GM12801 (cell line): ENCODE results near the gene SGK1.

ENCODE experiments used
- TF ChIP-seq, protein P1 (sequence below): IDR thresholded peaks from one replicate; pipeline ENCODE4 v1.5.1; 2011; ENCODE audit warnings: control low read depth; ENCODE audit not compliant: insufficient read length; ENCODE audit errors: extremely low read depth

Gene SGK1

DNA sequence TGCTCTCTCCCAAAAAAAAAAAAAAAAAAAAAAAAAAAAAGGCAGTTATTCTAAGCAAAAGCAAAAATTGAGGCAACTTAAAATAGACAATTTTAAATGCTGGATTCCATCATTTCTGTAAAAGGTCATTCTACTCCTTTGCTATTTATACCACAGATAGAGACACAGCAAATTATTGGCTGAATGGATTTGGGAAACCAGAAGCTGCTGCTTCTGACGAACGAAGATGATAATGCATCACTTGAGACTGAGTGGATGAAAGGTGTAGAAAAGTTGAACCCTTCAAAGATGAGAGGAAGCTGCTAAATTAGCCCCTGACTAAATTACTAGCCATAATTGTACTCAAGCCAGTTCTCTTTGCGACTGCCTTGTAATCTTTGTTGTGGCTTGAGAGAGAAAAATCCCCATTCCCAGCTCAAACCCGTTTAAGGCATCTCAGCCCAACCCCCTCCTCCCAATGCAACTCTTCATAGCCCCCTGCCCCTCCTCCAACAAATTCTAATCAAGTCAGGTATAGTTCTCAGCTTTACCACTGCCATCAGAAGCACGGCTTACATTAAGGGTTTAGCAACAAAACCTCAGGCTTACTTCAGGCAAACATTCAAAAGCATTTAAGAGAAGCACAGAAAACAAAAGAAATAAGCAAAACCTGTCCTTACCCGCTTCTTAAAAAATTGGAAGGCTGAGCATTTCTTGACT is 1.0 kb downstream of the SGK1 start:
- TF ChIP-seq, protein P1, sequence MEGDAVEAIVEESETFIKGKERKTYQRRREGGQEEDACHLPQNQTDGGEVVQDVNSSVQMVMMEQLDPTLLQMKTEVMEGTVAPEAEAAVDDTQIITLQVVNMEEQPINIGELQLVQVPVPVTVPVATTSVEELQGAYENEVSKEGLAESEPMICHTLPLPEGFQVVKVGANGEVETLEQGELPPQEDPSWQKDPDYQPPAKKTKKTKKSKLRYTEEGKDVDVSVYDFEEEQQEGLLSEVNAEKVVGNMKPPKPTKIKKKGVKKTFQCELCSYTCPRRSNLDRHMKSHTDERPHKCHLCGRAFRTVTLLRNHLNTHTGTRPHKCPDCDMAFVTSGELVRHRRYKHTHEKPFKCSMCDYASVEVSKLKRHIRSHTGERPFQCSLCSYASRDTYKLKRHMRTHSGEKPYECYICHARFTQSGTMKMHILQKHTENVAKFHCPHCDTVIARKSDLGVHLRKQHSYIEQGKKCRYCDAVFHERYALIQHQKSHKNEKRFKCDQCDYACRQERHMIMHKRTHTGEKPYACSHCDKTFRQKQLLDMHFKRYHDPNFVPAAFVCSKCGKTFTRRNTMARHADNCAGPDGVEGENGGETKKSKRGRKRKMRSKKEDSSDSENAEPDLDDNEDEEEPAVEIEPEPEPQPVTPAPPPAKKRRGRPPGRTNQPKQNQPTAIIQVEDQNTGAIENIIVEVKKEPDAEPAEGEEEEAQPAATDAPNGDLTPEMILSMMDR: no peak

DNA sequence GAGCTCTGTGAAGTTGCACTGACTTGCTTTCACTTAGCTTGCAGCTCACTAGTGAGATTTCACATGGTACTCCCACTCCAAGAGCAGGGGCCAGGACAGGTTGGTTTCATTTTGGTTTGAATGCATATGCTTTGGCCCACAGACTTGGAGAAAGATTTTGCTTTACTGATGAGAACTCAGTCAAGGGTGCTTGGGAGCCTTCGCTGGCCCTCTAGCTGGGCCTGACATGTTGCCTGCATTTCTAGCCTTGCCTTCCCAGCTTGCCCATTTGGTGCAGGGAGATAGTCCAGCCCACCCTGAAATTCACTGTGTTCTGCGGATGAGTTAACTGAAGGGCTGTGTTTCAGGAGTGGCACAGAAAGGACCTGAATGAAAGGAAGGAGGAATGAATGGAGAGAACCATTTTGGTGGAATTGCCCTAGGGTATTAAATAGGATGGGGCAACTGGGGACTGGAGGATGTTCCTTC is 1.9 kb downstream of the SGK1 start:
- TF ChIP-seq, protein P1: no peak

DNA sequence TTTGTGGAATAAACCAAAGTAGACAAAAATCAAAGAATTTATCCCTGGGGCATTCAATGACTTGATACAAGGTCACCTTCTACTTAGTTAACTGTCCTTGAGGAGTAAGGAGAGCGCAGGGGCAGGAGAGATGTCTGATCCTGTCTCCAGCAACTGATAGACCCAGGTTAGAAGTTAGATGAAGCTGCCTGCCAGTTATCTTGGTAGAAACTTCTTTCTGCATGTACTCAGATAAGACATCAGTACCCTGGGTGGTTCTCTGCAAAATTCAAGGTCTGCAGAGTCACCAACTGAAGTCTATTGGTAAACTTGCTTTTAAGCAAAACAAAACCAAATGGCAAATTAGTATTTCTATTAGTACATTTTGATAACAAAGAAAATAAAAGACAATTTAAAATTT is 2.7 kb downstream of the SGK1 start:
- TF ChIP-seq, protein P1: no peak

DNA sequence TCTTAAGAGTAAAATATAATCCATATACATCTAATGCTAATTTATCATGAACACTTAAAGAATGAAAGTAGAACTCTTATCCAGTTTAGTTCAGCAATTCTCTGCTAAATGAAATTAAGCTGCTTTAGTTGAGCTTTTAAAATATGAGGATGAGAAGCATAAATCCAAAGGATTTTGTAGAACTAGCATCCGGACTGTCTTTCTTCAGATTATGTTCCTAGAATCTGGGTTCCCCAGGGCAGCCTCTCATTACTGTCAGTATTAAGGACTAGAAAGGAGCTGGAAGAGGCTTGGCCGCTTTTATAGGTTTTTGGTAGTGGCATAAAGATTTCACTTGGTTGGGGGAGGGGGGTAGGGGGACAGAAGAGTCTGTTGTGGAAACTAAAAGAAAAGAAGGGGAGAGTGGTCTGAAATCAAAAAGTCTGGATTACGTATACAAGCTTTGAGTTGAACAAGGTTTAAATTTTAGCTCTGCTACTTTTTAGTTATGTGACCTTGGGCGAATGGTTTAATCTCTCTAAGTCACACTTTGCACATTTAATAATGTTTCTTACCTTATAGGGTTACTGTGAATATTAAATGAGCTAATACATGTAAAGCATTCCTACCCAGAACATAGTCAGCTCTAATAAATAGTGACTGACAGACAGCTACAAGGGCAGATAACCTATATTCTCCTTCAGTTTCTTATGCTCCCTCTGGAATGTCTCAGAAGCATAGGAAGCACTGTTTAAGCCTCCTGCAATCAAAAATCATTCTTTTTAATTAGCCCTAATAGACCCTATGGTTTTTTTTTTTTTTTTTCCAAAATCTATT is 3.7 kb downstream of the SGK1 start:
- TF ChIP-seq, protein P1: no peak

DNA sequence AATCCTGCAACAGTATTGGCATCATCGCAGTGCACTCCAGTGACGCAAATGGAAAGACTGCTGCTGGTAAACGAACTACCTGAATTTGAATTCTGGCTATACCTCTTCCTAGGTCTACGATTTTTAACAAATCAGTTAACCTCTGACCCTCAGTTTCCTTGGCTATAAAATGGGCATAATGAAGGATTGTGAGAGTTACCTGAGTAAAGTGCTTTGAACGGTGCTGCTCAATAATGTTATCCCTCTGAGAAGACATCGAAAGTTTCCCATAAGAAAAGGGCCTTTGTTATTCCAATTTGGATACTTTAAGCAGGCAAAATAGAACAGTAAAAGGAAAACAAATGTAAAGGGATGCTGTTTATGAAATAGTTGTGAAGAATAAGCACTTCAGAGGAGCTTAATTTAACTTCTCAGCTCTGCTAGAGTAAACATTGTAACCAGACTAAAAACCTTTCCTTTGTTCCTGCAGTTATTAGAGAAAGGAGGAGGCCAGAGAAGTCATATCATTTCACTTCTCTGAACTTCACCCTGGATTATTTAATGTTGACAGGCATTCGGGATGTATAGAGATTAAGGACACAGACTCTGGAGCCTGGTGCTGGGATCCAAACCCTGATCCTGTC is 5.8 kb downstream of the SGK1 start:
- TF ChIP-seq, protein P1: no peak

DNA sequence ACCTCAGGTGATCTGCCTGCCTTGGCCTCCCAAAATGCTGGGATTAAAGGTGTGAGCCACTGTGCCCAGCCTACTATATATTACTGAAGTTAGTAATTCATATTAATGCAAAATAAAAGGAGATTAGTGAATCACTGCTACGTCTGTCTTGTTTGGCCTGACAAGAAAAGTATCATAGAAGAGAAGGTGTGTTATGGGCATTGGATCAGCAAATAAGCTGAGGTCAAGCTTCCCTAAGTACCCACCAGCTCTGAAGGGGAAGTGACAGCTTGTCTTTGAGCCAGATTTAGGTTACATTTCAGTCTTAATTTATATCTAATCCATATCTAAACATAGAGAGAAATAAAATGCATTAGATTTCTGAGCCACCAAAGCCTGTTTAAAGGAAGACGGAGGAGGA is 7.1 kb downstream of the SGK1 start:
- TF ChIP-seq, protein P1: no peak

DNA sequence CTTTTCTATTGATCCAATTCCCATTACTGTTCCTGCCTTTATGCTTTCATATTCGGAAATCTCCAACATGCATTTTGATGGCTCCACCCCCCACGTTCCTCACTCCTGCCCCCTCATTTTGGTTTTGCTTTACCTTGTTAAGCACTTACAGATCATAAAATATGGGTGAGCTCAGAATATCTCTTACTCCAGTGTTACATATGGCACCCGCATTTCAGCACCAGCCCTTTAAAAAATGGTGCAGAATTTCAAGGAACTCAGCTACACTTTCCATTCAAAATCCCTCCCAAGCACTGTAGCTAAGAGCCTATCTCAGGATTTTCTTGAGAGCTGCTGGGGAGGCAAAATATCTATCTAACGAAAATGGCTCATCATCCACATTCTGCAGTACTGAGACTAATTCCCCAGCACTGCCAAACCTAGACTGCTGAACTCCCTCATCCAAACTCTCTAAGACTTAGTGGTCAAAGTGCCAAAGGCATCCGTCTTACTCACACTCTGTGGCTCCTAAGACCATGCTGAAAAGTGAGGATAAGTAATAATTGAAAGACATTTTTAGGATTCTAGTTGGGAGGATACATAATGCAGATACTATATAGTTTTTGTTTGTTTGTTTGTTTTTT is 7.8 kb downstream of the SGK1 start:
- TF ChIP-seq, protein P1: no peak
